Cardiac fibroblast (primary cell): ENCODE measurements around the gene IGF2.
A peak's percentile ranks its signal among the peaks of the same experiment; 100 is the strongest.

Experiments
- DNase-seq, 2 donors: peaks; one replicate each; pipeline versions ENCODE4 v3.0.0 to v3.0.0-alpha.2; 2010; ENCODE audit warnings: low read depth in 2 of 2
- H3K4me3 ChIP-seq, 2 donors: replicated peaks in 1 of 2; 1 replicate in 1 of 2; 2 replicates in 1 of 2; pipeline ENCODE4 v1.5.1; 2011; ENCODE audit warnings: low read depth in 2 of 2, low read length in 2 of 2, mild to moderate bottlenecking in 2 of 2, moderate library complexity in 1 of 2
- TF ChIP-seq, protein P1 (sequence below): IDR thresholded peaks from one replicate; pipeline ENCODE4 v1.5.1; 2011; ENCODE audit warnings: low read depth, mild to moderate bottlenecking, low read length, inconsistent platforms

Gene IGF2, protein sequence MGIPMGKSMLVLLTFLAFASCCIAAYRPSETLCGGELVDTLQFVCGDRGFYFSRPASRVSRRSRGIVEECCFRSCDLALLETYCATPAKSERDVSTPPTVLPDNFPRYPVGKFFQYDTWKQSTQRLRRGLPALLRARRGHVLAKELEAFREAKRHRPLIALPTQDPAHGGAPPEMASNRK

DNA sequence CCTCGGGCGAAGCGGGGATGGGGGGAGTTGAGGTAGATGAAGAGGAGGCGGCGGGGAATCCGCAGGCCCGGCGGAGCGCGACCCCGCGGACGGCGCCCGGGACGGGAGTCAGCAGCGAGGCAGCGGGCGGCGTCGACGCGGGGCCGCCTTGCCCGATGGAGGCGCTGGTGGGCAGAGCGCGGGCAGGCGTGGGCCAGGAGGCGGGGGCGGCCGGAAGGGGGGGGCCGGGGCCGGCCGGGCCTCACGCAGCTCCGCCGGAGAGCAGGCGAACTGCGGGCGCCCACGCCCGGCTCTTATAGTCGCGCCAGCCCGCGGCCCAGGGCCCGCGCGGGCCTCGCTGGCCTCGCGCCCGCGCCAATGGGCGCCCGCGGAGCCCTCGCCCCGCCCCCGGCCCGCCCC is at the start of gene IGF2:
Gene IGF2, minus strand, starts transcription at position 267 of the 399 bp plus-strand sequence. CDS start 3,866 bp downstream, outside the sequence.
- H3K4me3 ChIP-seq, result peak within 1 kb of the TSS; percentile 21 to 43
- peak in 1 of 2 donors; percentile 7 for DNase-seq
- TF ChIP-seq, protein P1, sequence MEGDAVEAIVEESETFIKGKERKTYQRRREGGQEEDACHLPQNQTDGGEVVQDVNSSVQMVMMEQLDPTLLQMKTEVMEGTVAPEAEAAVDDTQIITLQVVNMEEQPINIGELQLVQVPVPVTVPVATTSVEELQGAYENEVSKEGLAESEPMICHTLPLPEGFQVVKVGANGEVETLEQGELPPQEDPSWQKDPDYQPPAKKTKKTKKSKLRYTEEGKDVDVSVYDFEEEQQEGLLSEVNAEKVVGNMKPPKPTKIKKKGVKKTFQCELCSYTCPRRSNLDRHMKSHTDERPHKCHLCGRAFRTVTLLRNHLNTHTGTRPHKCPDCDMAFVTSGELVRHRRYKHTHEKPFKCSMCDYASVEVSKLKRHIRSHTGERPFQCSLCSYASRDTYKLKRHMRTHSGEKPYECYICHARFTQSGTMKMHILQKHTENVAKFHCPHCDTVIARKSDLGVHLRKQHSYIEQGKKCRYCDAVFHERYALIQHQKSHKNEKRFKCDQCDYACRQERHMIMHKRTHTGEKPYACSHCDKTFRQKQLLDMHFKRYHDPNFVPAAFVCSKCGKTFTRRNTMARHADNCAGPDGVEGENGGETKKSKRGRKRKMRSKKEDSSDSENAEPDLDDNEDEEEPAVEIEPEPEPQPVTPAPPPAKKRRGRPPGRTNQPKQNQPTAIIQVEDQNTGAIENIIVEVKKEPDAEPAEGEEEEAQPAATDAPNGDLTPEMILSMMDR, result no peak

DNA sequence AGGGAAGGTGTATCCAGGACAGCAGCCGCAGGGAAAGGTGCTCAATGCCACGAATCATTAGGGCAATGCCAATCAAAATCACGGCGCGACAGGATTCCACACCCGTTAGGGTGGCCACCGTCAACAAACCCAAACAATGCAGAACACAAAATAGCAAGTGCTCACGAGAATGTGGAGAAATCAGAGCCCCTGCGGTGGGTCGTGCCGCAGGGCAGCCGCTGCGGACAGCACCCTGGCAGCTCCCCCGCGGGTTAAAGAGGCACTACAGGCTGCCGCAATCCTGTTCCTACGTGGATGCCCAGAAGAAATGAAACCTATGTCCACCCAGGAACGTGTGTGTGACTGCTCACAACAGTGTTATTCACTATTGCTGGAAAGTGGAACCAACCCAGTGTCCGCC is 49.6 kb upstream of the IGF2 start:
- H3K4me3 ChIP-seq, result no peak overlapping the region
- TF ChIP-seq, protein P1, result no peak
- no peak for DNase-seq

DNA sequence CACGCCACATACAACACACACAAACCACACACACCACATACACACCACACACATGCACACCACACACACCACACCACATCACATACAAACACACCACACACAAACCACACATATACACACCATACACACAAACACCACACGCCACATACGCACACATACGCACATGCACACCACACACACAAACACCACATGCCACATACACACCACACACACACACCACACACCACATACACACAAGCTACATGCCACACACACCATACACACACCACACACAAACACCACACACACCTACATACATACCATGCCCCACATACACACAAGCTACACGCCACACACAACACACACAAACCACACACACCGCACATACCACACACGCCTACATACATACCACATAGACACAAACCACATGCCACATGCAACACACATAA is 48.1 kb upstream of the IGF2 start:
- no peak overlapping the region for H3K4me3 ChIP-seq
- no peak for DNase-seq
- TF ChIP-seq, protein P1, result no peak

DNA sequence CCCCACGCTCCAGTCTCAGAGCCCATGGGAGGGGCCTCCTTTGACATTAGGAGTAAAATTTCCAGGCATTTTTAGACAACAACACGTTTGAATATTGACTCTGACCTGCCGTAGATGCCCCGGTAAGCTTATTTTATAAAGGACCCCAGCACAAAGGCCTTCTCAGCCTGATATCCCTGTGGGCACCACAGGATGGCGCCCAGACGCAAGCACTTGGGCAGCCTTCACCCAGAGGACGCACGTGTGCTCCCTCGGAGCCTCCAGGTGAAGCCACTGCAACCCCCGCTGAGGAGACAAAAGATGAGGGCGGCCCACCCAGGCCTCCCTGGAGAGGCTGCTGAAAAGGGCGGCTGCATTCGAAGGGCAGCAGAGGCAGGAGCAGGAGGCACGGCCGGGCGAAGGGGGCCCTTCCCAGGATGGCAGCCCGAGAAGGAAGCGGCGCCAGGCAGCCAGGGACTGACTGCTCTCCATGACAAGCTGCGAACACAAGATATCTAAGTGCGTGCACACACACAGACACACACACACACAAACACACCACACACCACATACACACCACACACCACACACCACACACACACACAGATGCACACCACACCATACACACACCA is 47.6 kb upstream of the IGF2 start:
- DNase-seq, result peak; percentile 23 to 26
- TF ChIP-seq, protein P1, result peak; percentile 60

DNA sequence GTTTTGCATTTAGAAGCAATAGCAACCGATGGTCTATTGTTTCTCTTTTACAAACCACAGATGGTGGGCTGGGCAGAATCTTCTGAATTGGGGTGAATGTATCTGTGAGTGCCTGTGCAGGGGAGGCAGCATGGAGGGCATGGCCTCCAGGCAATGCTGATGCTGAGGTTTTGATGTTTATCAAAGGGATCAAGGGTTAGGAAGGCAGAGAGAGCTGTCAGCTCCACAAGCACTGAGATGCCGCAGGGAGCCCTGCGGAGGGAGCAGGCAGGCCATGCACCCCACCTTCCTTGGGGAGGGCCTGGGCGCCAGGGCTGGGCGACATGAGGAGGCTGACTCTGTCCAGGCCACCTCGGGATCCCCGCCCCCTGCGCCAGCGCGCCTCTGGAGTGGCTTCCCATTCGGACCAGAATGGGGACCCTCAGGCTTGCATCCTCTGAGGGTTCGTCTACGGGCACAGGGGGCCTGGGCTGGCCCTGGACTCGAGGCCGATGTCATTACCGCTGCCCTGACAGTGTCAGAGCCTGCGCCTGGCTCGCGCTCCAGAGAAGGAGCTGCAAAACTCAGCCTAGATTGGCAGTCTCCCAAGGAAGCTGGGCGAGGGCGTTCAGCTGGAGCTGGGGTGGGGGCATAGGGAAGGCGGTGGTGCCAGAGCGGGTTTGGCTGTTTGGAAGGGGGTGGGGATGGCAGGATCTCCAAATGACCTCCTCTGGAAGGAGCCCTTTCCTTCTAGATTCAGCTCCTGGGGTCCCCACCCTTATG is 46.3 kb upstream of the IGF2 start:
- DNase-seq, result no peak
- no peak overlapping the region for H3K4me3 ChIP-seq
- TF ChIP-seq, protein P1, result no peak

More for the DNA sequence above, 47.6 kb upstream of the IGF2 start:
- H3K4me3 ChIP-seq, result no peak overlapping the region

DNA sequence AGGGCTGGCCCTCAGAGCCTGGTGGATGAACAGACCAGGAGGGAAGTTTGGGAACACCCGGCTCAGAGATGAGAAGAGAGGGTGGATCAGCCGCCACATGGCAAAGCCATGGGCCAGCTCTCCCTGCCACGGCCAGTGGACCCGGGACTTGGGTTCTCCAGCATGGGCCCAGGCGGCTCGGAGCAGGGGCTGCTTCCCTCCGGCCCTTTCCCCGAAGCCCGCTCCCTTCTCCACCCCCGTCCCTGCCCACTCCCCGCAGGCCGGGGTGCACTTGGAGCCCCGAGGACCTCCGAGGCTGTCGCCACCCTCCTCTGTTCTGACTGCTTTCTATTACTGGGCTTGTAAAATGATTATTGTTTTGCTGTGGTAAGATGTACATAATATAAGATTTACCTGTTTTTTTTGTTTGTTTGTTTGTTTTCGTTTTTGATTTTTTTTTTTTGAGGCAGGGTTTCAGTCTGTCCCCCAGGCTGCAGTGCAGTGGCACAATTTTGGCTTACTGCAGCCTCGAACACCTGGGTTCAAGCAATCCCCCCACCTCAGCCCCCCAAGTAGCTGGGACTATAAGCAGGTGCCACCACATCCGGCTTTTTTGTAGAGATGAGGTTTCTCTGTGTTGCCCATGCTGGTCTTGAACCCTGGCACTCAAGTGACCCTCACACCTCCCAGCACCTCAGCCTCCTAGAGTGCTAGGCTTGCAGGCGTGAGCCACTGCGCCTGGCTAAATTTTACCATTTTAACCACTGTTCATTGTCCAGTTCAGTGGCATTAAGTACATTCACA is 43.7 kb upstream of the IGF2 start:
- no peak for DNase-seq
- no peak overlapping the region for H3K4me3 ChIP-seq
- TF ChIP-seq, protein P1, result no peak
